ENCODE data around the gene PEX1.
"Not testable (repeated sequence)": the region's sequence is repeated elsewhere in the genome, so short reads cannot be mapped to it uniquely, and the experiment has no call there.

The PEX1 gene

GRCh38 chr7:92528188-92528957, at the start of gene PEX1, which contains the start of gene RBM48:
PEX1 (minus strand) TSS chr7:92528520; CDS start chr7:92528435, 85 bp downstream.
RBM48 (plus strand) TSS chr7:92528795; CDS start chr7:92528814, 19 bp downstream.
- peak; percentile 97 for DNase-seq (ENCODE audit: low spot score)

GRCh38 chr7:92576296-92576695, 48.0 kb upstream of the PEX1 start:
- no peak for DNase-seq (ENCODE audit: low spot score)

GRCh38 chr7:92569137-92569536, 40.8 kb upstream of the PEX1 start:
- DNase-seq (ENCODE audit: low spot score), result no peak

GRCh38 chr7:92567460-92567859, 39.1 kb upstream of the PEX1 start:
- no peak for DNase-seq (ENCODE audit: low spot score)

GRCh38 chr7:92563345-92563744, 35.0 kb upstream of the PEX1 start:
- no peak for DNase-seq (ENCODE audit: low spot score)

GRCh38 chr7:92560602-92561001, 32.3 kb upstream of the PEX1 start:
- no peak for DNase-seq (ENCODE audit: low spot score)

- no peak for DNase-seq (ENCODE audit: low spot score)
Measured at GRCh38 chr7:92557808-92558362, 29.6 kb upstream of the PEX1 start.

- no peak for DNase-seq (ENCODE audit: low spot score)
Measured at GRCh38 chr7:92557249-92557648, 28.9 kb upstream of the PEX1 start.

- no peak for DNase-seq (ENCODE audit: low spot score)
Measured at GRCh38 chr7:92550194-92550593, 21.9 kb upstream of the PEX1 start.

- no peak for DNase-seq (ENCODE audit: low spot score)
Measured at GRCh38 chr7:92547579-92547978, 19.3 kb upstream of the PEX1 start.

- DNase-seq (ENCODE audit: low spot score), result no peak
Measured at GRCh38 chr7:92546856-92547497, 18.7 kb upstream of the PEX1 start.

GRCh38 chr7:92545116-92545515, 16.8 kb upstream of the PEX1 start:
- not testable (repeated sequence) for DNase-seq (ENCODE audit: low spot score)

GRCh38 chr7:92543542-92543941, 15.2 kb upstream of the PEX1 start:
- DNase-seq (ENCODE audit: low spot score), result not testable (repeated sequence)

- DNase-seq (ENCODE audit: low spot score), result no peak
Measured at GRCh38 chr7:92534572-92534971, 6.3 kb upstream of the PEX1 start.

- no peak for DNase-seq (ENCODE audit: low spot score)
Measured at GRCh38 chr7:92528958-92529264, 591 bp upstream of the PEX1 start.

- peak; percentile 24 for DNase-seq (ENCODE audit: low spot score)
Measured at GRCh38 chr7:92527300-92528187, 776 bp downstream of the PEX1 start.

- DNase-seq (ENCODE audit: low spot score), result no peak
Measured at GRCh38 chr7:92523110-92523509, 5.2 kb downstream of the PEX1 start.

- no peak for DNase-seq (ENCODE audit: low spot score)
Measured at GRCh38 chr7:92520024-92520423, 8.3 kb downstream of the PEX1 start.

GRCh38 chr7:92517631-92518030, 10.7 kb downstream of the PEX1 start:
- DNase-seq (ENCODE audit: low spot score), result no peak

GRCh38 chr7:92513167-92513902, 15.0 kb downstream of the PEX1 start:
- no peak for DNase-seq (ENCODE audit: low spot score)

GRCh38 chr7:92508946-92509345, 19.4 kb downstream of the PEX1 start:
- DNase-seq (ENCODE audit: low spot score), result no peak

- no peak for DNase-seq (ENCODE audit: low spot score)
Measured at GRCh38 chr7:92506363-92506762, 22.0 kb downstream of the PEX1 start.

Data from CD4-positive, alpha-beta T cell treated with Interleukin-6 at 100 ng/mL for 8 hours (primary cell).